Uterus (tissue), 4 donors: ENCODE results near the gene ZNF532. TPM values are rescaled to one million over a fixed set of nuclear protein-coding genes. Genes with fewer than 3 reads are reported as not detected.

Source experiments
- DNase-seq, 2 donors: peaks; one replicate each; pipeline ENCODE4 v3.0.0-alpha.2; 2019 to 2020
- H3K27ac ChIP-seq, 2 donors: fragments of 200-600 bp; sonication (generic); 1 replicate in 1 of 2; 2 replicates in 1 of 2; pipeline ENCODE4 v1.5.1; 2016 to 2018
- H3K27me3 ChIP-seq, 2 donors: fragments of 200-600 bp; sonication (generic); one replicate each; pipeline ENCODE4 v1.5.1; 2018 to 2019; ENCODE audit warnings: control low read depth in 1 of 2
- H3K36me3 ChIP-seq, 2 donors: fragments of 200-600 bp; sonication (generic); one replicate each; pipeline ENCODE4 v1.5.1; 2019; ENCODE audit warnings: control low read depth in 1 of 2
- H3K4me1 ChIP-seq, 2 donors: fragments of 200-600 bp; sonication (generic); one replicate each; pipeline ENCODE4 v1.5.1; 2018 to 2019; ENCODE audit warnings: control low read depth in 1 of 2
- H3K4me3 ChIP-seq, 2 donors: fragments of 200-600 bp; sonication (generic); 1 replicate in 1 of 2; 2 replicates in 1 of 2; pipeline ENCODE4 v1.5.1; 2018 to 2019; ENCODE audit warnings: mild to moderate bottlenecking in 1 of 2
- H3K9me3 ChIP-seq, 2 donors: fragments of 200-600 bp; sonication (generic); one replicate each; pipeline ENCODE4 v1.5.1; 2019; ENCODE audit warnings: control low read depth in 1 of 2
- POLR2A ChIP-seq, 2 donors: fragments of 450-650 bp; IDR thresholded peaks; one replicate each; pipeline ENCODE4 v1.6.1; 2016; ENCODE audit warnings: antibody characterized with exemption in 2 of 2, mild to moderate bottlenecking in 1 of 2, moderate library complexity in 1 of 2
- intact Hi-C: fragments of 100-400 bp; cut with DNase I; formaldehyde crosslinking; loops from one replicate; pipeline ENCODE4 v1.15.1; 2023; ENCODE audit warnings: low total_unique reads
- total RNA-seq, 4 donors: library from RNA; depleted of rRNA in 3 of 4; stranded (reverse); fragments of >200 nt in 3 of 4; gene quantifications; one replicate each; pipeline versions ENCODE4 v1.1.0 to v1.2.4, GENCODE V29; 2014 to 2023
- TF ChIP-seq, protein P1 (sequence below), 4 experiments: fragments of 200-600 bp in 2 of 4; fragments of 450-650 bp in 2 of 4; sonication (generic) in 2 of 4; IDR thresholded peaks; one replicate each; pipeline ENCODE4 v1.5.1; 2016 to 2019; ENCODE audit warnings: antibody characterized with exemption in 4 of 4, mild to moderate bottlenecking in 2 of 4, moderate library complexity in 1 of 4
- donor health status: DM: yes; HTN: yes; CAD: no.

Gene ZNF532
- total RNA-seq, 4 donors from 2014 or later = 32.4 to 174 (median 127) TPM

DNA sequence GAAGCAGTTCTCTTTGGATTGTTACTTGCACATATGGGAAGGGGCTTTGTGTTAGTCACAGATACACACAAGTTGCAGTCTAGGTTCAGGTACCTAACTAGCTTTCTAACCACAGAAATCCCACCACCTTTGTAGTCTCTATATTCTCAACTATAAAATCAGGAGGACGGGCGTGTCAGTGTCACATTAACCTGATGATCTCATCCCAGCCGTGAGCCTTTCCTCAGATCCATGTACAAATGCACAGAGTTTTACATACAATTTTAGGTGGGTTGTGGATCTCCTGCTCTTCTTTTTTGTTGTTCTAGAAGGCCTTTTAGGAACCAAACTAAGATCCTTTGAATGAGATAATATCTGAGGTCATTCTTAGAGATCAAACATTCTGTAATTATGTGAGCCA, 94.0 kb downstream of the ZNF532 start:
- H3K9me3 ChIP-seq = no peaks in the 10 kb centered on the region
- H3K4me3 ChIP-seq = no peak overlapping the region
- H3K27me3 ChIP-seq = no peaks in the 10 kb centered on the region
- no peak for DNase-seq
- H3K36me3 ChIP-seq = no peaks in the 10 kb centered on the region
- TF ChIP-seq POLR2A (IDR thresholded peaks at IDR 0.05) = no peak
- TF ChIP-seq, protein P1, sequence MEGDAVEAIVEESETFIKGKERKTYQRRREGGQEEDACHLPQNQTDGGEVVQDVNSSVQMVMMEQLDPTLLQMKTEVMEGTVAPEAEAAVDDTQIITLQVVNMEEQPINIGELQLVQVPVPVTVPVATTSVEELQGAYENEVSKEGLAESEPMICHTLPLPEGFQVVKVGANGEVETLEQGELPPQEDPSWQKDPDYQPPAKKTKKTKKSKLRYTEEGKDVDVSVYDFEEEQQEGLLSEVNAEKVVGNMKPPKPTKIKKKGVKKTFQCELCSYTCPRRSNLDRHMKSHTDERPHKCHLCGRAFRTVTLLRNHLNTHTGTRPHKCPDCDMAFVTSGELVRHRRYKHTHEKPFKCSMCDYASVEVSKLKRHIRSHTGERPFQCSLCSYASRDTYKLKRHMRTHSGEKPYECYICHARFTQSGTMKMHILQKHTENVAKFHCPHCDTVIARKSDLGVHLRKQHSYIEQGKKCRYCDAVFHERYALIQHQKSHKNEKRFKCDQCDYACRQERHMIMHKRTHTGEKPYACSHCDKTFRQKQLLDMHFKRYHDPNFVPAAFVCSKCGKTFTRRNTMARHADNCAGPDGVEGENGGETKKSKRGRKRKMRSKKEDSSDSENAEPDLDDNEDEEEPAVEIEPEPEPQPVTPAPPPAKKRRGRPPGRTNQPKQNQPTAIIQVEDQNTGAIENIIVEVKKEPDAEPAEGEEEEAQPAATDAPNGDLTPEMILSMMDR (IDR thresholded peaks at IDR 0.05) = no peak
- H3K27ac ChIP-seq = no peak overlapping the region
- H3K4me1 ChIP-seq = no peaks in the 10 kb centered on the region
- intact Hi-C loops = no loop called here

DNA sequence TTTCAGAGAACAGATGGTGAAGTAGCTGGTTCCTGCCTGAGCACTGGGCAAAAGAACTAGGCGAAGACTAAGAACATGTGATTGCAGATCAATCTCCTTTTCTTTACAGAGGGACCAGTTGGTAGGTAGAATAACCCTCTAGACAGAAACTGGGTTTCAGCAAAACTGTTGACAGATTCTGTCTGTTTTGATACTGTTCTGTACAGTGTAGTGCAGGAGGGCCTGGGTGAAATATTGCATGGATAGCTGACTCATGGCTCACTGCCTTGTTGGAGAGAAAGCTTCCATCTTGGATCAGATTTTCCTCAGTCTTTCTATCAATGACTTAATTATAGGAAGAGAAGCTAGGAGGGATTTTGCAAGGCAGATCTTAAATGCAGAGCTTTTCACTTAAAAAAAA, 95.8 kb downstream of the ZNF532 start:
- Histone ChIP-seq H3K27ac (no peak overlapping the region), H3K4me3 (no peak overlapping the region), H3K4me1 (no peaks in the 10 kb centered on the region), H3K27me3 (no peaks in the 10 kb centered on the region), H3K36me3 (no peaks in the 10 kb centered on the region), H3K9me3 (no peaks in the 10 kb centered on the region)
- intact Hi-C loops = no loop called here
- TF ChIP-seq, protein P1 (IDR thresholded peaks at IDR 0.05) = no peak
- TF ChIP-seq POLR2A (IDR thresholded peaks at IDR 0.05) = no peak
- no peak for DNase-seq

DNA sequence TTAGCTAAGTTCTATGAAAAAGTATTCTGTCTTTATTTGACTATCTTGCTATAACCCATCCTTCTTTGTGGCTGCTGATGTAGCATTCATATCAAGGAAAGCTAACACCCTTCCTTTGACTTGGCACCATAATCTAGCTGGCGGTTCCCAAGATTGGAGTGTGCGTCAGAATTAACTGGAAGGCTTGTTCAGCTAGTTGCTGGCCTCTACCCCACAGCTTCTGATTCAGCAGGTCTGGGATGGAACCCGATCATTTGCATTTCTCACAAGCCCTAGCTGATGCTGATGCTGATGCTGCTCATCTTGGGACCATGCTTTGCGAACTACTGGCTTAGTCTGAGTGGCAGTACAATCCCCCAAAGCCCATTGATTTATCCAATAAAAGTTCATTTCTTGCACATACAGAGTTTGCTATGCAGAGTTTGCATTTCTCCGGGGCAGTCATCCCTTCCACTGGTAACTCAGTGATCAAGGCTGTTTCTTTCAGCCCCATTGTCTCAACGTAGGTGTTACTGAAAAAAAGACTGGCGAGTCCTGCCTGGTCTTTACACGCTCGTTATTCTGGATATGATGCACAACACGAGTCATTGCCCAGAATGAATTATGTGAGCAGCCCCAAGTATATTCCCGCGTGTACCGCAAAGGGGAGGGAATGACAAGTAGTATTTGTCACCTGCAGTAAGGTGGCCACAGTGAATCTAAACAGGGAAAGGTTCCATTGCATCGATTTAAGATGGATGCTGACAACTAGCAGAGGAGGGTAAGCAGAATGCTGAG, 96.5 kb downstream of the ZNF532 start:
- no peak overlapping the region for H3K27ac ChIP-seq
- no peaks in the 10 kb centered on the region for H3K9me3 ChIP-seq
- no peaks in the 10 kb centered on the region for H3K27me3 ChIP-seq
- H3K36me3 ChIP-seq = no peaks in the 10 kb centered on the region
- intact Hi-C loops = no loop called here
- no peak for DNase-seq
- H3K4me1 ChIP-seq = no peaks in the 10 kb centered on the region
- TF ChIP-seq, protein P1 (IDR thresholded peaks at IDR 0.05) = no peak
- no peak for TF ChIP-seq POLR2A (IDR thresholded peaks at IDR 0.05)
- H3K4me3 ChIP-seq = no peak overlapping the region

DNA sequence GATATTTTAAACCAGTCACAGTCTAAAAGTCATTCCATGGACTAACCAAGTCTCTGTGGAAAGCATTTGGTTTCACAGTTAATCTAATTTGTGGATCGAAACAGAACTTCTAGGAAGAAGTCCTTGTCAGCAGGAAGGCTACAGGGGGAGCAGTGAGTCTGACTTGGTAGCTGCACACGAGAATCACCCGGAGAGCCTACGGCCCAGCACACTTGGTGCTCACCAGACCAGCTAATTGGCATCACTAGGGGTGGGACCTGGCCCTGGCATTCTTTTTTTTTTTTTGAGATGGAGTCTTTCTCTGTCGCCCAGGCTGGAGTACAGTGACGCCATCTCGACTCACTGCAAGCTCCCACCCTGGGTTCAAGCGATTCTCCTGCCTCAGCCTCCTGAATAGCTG, 97.7 kb downstream of the ZNF532 start:
- Histone ChIP-seq H3K4me3 (no peak overlapping the region), H3K27ac (no peak overlapping the region), H3K36me3 (no peaks in the 10 kb centered on the region), H3K27me3 (no peaks in the 10 kb centered on the region), H3K4me1 (peaks cover 0 to 5% of the 10 kb centered on the region in 2 donors), H3K9me3 (no peaks in the 10 kb centered on the region)
- intact Hi-C loops = no loop called here
- TF ChIP-seq, protein P1 (IDR thresholded peaks at IDR 0.05) = no peak
- no peak for TF ChIP-seq POLR2A (IDR thresholded peaks at IDR 0.05)
- no peak for DNase-seq

DNA sequence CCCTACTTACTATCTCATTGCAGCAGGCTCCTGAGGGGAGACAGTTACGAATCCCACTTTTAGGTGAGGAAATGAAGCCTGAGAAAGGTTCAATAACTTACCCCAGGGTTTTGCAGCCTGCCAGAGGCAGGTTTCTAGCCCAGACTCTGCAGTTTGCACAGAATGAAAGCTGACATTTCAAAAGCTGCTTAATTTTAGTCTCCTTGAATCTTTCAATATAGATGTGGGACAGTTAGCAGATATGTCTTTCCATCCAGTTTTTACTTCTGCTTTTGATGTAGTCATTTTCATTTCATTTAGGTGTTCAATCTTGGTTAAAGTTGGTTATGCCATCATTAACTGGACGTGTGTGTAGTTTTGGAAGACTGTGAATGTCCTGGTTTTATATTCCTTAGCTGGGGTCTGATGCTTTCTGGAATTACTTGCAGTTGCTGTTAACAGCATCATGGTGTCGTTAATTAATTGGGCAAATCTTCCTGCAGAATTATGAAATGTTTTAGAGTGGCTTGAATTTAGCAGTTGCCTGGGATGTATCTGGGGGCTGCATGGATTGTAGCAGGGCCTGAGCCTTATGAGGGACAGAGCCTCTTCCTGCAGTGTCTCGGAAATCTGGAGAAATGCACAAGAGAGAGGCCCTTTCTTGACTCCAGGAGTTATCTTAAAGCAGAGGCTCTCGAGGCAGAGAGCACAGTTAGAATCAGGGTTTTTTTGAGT, 100.8 kb downstream of the ZNF532 start:
- no peak for TF ChIP-seq POLR2A (IDR thresholded peaks at IDR 0.05)
- TF ChIP-seq, protein P1 (IDR thresholded peaks at IDR 0.05) = no peak
- H3K27ac ChIP-seq = peak overlapping the region in 1 of 2 donors; percentile 69
- H3K27me3 ChIP-seq = no peaks in the 10 kb centered on the region
- intact Hi-C loops = no loop called here
- no peaks in the 10 kb centered on the region for H3K36me3 ChIP-seq
- no peak for DNase-seq
- H3K9me3 ChIP-seq = no peaks in the 10 kb centered on the region
- H3K4me3 ChIP-seq = no peak overlapping the region
- H3K4me1 ChIP-seq = peaks cover 0 to 8% of the 10 kb centered on the region in 2 donors
